A549 (cell line): Measurements from ENCODE around the gene DOCK10. TPM values are rescaled to one million over a fixed set of nuclear protein-coding genes. Genes with fewer than 3 reads are reported as not detected.

Experiments used
- ATAC-seq, 2 experiments: fragments of 200-7000 bp in 1 of 2; fragments of >200 bp in 1 of 2; cut with Nextera tagmentation in 1 of 2; cut with Tn5 transposase in 1 of 2; 3 replicates each; pipeline versions ENCODE4 v1.8.0 to v1.9.1; 2018 to 2020; ENCODE audit warnings: mild to moderate bottlenecking in 1 of 2, moderate library complexity in 1 of 2
- CTCF ChIA-PET: fragments of 300-600 bp; sonication (Branson Sonifier 250); formaldehyde crosslinking; extraction: SDS; loops from one replicate; lab custom pipeline; 2021; ENCODE audit warnings: antibody characterized with exemption, inconsistent platforms; lab: Yijun Ruan, JAX
- POLR2A ChIA-PET: fragments of 350-600 bp; formaldehyde crosslinking; extraction: SDS; loops from one replicate; lab custom pipeline; 2021; ENCODE audit warnings: antibody characterized with exemption, inconsistent platforms; lab: Yijun Ruan, JAX
- DNase-seq, 2 experiments: peaks; one replicate each; pipeline versions ENCODE4 v3.0.0 to v3.0.0-alpha.2; 2011 to 2016; ENCODE audit warnings: low read depth in 1 of 2, low spot score in 1 of 2
- FAIRE-seq: peaks from 2 replicates; lab custom pipeline; 2011; peaks lifted over from hg19 to GRCh38; lab: Jason Lieb, UNC
- H3K27ac ChIP-seq, 2 experiments: fragments of >200 bp; sonication (Bioruptor Twin); formaldehyde crosslinking; 3 replicates each; pipeline ENCODE4 v1.5.1; 2016 to 2017
- H3K4me1 ChIP-seq: fragments of >200 bp; sonication (Bioruptor Twin); formaldehyde crosslinking; 3 replicates; pipeline ENCODE4 v1.6.1; 2016
- H3K4me2 ChIP-seq: fragments of >200 bp; sonication (Bioruptor Twin); formaldehyde crosslinking; 3 replicates; pipeline ENCODE4 v1.6.1; 2016
- H3K4me3 ChIP-seq: fragments of >200 bp; sonication (Bioruptor Twin); formaldehyde crosslinking; 3 replicates; pipeline ENCODE4 v1.5.1; 2016
- H3K9me3 ChIP-seq: fragments of >200 bp; sonication (Bioruptor Twin); formaldehyde crosslinking; 3 replicates; pipeline ENCODE4 v1.6.1; 2016
- CBX2 ChIP-seq: fragments of 200-600 bp; sonication (generic); IDR thresholded peaks from 2 replicates; pipeline ENCODE4 v1.6.1; 2016; ENCODE audit warnings: low read depth, mild to moderate bottlenecking, borderline replicate concordance
- CEBPB ChIP-seq, 2 experiments: fragments of >200 bp in 1 of 2; sonication (Bioruptor Twin) in 1 of 2; formaldehyde crosslinking in 1 of 2; IDR thresholded peaks; 2 replicates each; pipeline ENCODE4 v1.6.1; 2012 to 2016
- EHF ChIP-seq: fragments of 250-450 bp; sonication (Bioruptor Pico); IDR thresholded peaks from 2 replicates; pipeline ENCODE4 v1.5.0; 2020; ENCODE audit warnings: mild to moderate bottlenecking
- EP300 ChIP-seq, 2 experiments: fragments of >200 bp; sonication (Bioruptor Twin); formaldehyde crosslinking; IDR thresholded peaks; 2 replicates in 1 of 2; 3 replicates in 1 of 2; pipeline ENCODE4 v1.6.1; 2016 to 2017
- ESRRA ChIP-seq: fragments of 150-350 bp; IDR thresholded peaks from 2 replicates; pipeline ENCODE4 v1.6.1; 2014; ENCODE audit warnings: mild to moderate bottlenecking, low read length, borderline replicate concordance
- FOSB ChIP-seq: fragments of 250-450 bp; sonication (Bioruptor Pico); IDR thresholded peaks from 2 replicates; pipeline ENCODE4 v1.5.0; 2020; ENCODE audit warnings: mild to moderate bottlenecking, moderate library complexity
- FOSL2 ChIP-seq, 2 experiments: fragments of 450-650 bp in 1 of 2; fragments of >200 bp in 1 of 2; sonication (Bioruptor Twin) in 1 of 2; formaldehyde crosslinking; IDR thresholded peaks; 2 replicates each; pipeline versions ENCODE4 v1.5.0 to v1.6.1; 2016 to 2020; ENCODE audit warnings: mild to moderate bottlenecking in 1 of 2, moderate library complexity in 1 of 2
- GATA3 ChIP-seq: IDR thresholded peaks from 2 replicates; pipeline ENCODE4 v1.6.1; 2012; ENCODE audit warnings: borderline replicate concordance
- HDAC2 ChIP-seq: fragments of 200-600 bp; sonication (generic); IDR thresholded peaks from 2 replicates; pipeline ENCODE4 v1.6.1; 2016
- HOXA7 ChIP-seq: fragments of 250-450 bp; sonication (Bioruptor Pico); IDR thresholded peaks from 2 replicates; pipeline ENCODE4 v1.5.0; 2020; ENCODE audit warnings: mild to moderate bottlenecking, moderate library complexity
- HOXB5 ChIP-seq: fragments of 250-450 bp; sonication (Bioruptor Pico); IDR thresholded peaks from 2 replicates; pipeline ENCODE4 v1.5.0; 2020; ENCODE audit warnings: mild to moderate bottlenecking, moderate library complexity
- JUN ChIP-seq, 2 experiments: fragments of >200 bp; sonication (Bioruptor Twin); formaldehyde crosslinking; IDR thresholded peaks; 2 replicates in 1 of 2; 3 replicates in 1 of 2; pipeline ENCODE4 v1.6.1; 2016 to 2017
- JUNB ChIP-seq: fragments of >200 bp; sonication (Bioruptor Twin); formaldehyde crosslinking; IDR thresholded peaks from 2 replicates; pipeline ENCODE4 v1.6.1; 2016
- KDM1A ChIP-seq: fragments of 200-600 bp; sonication (generic); IDR thresholded peaks from 2 replicates; pipeline ENCODE4 v1.6.1; 2016; ENCODE audit warnings: low read depth, mild to moderate bottlenecking
- KDM5A ChIP-seq: fragments of 200-600 bp; sonication (generic); IDR thresholded peaks from 2 replicates; pipeline ENCODE4 v1.6.1; 2016; ENCODE audit warnings: antibody characterized with exemption, mild to moderate bottlenecking
- MAFK ChIP-seq: fragments of 450-650 bp; IDR thresholded peaks from 2 replicates; pipeline ENCODE4 v1.6.1; 2014; ENCODE audit not compliant: partially characterized antibody
- MAZ ChIP-seq: fragments of 150-350 bp; IDR thresholded peaks from 2 replicates; pipeline ENCODE4 v1.6.1; 2014; ENCODE audit warnings: antibody characterized with exemption, low read depth, low read length, borderline replicate concordance
- NFE2L2 ChIP-seq: fragments of 150-350 bp; conservative IDR thresholded peaks from 2 replicates; pipeline ENCODE4 v1.6.1; 2014; ENCODE audit warnings: low read length
- NPAS2 ChIP-seq: fragments of 250-450 bp; sonication (Bioruptor Pico); IDR thresholded peaks from 2 replicates; pipeline ENCODE4 v1.8.0; 2022; ENCODE audit warnings: mild to moderate bottlenecking, moderate library complexity, borderline replicate concordance
- NR3C1 ChIP-seq: fragments of >200 bp; sonication (Bioruptor Twin); formaldehyde crosslinking; IDR thresholded peaks from 3 replicates; pipeline ENCODE4 v1.6.1; 2017
- POLR2A ChIP-seq: IDR thresholded peaks from 2 replicates; pipeline ENCODE4 v1.6.1; 2012; ENCODE audit warnings: mild to moderate bottlenecking, low read length
- RFX5 ChIP-seq: fragments of 450-650 bp; IDR thresholded peaks from 2 replicates; pipeline ENCODE4 v1.7.1; 2014; ENCODE audit warnings: antibody characterized with exemption, mild to moderate bottlenecking, moderate library complexity
- TP53 ChIP-seq: fragments of 250-450 bp; sonication (Bioruptor Pico); IDR thresholded peaks from 2 replicates; pipeline ENCODE4 v1.5.0; 2021; ENCODE audit warnings: mild to moderate bottlenecking, moderate library complexity
- ZC3H11A ChIP-seq: fragments of 450-650 bp; IDR thresholded peaks from 2 replicates; pipeline ENCODE4 v1.6.1; 2014; ENCODE audit warnings: antibody characterized with exemption, mild to moderate bottlenecking
- ZNF302 ChIP-seq: fragments of 250-450 bp; sonication (Bioruptor Pico); IDR thresholded peaks from 2 replicates; pipeline ENCODE4 v1.9.0; 2021; ENCODE audit warnings: inconsistent platforms, mild to moderate bottlenecking, moderate library complexity
- ZSCAN20 ChIP-seq: fragments of 250-450 bp; sonication (Bioruptor Pico); IDR thresholded peaks from 2 replicates; pipeline ENCODE4 v1.8.0; 2022; ENCODE audit warnings: mild to moderate bottlenecking, moderate library complexity
- WGBS: methylation state at CpG from one replicate; pipeline ENCODE4 v1.1.6; 2017; ENCODE audit errors: missing lambda C conversion rate; 5-methylcytosine and 5-hydroxymethylcytosine counted together
- polyA plus RNA-seq, 4 experiments: library from polyadenylated mRNA; depleted of rRNA in 3 of 4; stranded (reverse); fragments of >200 nt; fragmentation: RNase III in 1 of 4; extraction: RNeasy Plus Mini Kit Qiagen cat#74134 plus additional on column Dnase treatment in 1 of 4; gene quantifications; 2 replicates in 3 of 4; 3 replicates in 1 of 4; pipeline ENCODE4 v1.2.3, GENCODE V29; 2011 to 2017
- TF ChIP-seq, protein P1 (sequence below): fragments of 450-650 bp; IDR thresholded peaks from 2 replicates; pipeline ENCODE4 v1.6.1; 2014; ENCODE audit warnings: antibody characterized with exemption
- TF ChIP-seq, protein P2 (sequence below): IDR thresholded peaks from 2 replicates; pipeline ENCODE4 v1.6.1; 2012
- TF ChIP-seq, protein P3 (sequence below): fragments of 250-450 bp; sonication (Bioruptor Pico); IDR thresholded peaks from 2 replicates; pipeline ENCODE4 v1.5.0; 2020; ENCODE audit warnings: low read depth, mild to moderate bottlenecking, moderate library complexity
- TF ChIP-seq, protein P4 (sequence below): fragments of >200 bp; sonication (Bioruptor Twin); formaldehyde crosslinking; IDR thresholded peaks from 2 replicates; pipeline ENCODE4 v1.6.1; 2016
- TF ChIP-seq, protein P5 (sequence below): fragments of 200-600 bp; sonication (generic); IDR thresholded peaks from 2 replicates; pipeline ENCODE4 v1.6.1; 2016; ENCODE audit warnings: antibody characterized with exemption, mild to moderate bottlenecking, moderate library complexity

Gene DOCK10
- polyA plus RNA-seq, 2 of the 4 experiments (the other 2 are of a cell fraction) = 43.0 to 45.3 TPM

DNA sequence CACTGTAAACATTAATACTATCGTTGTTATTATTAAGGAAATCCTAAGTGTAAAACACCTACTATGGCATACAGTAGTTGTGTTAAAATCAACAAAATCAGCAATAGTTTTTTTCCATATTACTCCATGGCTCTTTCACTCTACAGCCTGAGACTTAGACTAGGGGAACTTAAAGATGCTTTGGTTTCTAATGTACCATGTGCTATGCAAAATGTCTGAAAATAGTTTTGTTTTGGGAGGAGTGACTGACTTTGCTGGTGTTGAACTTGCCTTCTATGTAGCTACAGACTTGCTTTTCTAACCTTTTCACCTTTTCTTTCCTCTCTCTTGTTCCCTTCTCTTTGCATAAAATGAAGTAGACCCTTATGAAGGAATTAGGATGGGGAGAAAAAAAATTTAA is 167.1 kb downstream of the DOCK10 start:
- ChIA-PET POLR2A (no interaction called here), CTCF (no interaction called here)
- FAIRE-seq (no peak), DNase-seq (no peak), ATAC-seq (no peak)
- H3K4me1 ChIP-seq = no peaks in the 10 kb centered on the region
- H3K4me2 ChIP-seq = no peak overlapping the region
- no peak overlapping the region for H3K4me3 ChIP-seq
- no peaks in the 10 kb centered on the region for H3K9me3 ChIP-seq
- 88% methylated on average over 1 of the region's 1 CpG for WGBS
- TF ChIP-seq EP300 (IDR thresholded peaks at IDR 0.05) (no peak), EHF (CRISPR knock-in tag) (no peak), NR3C1 (no peak), HOXB5 (CRISPR knock-in tag) (no peak), MAZ (no peak), ZSCAN20 (no peak), CEBPB (IDR thresholded peaks at IDR 0.05) (no peak), KDM1A (no peak), HOXA7 (no peak), KDM5A (no peak)
- TF ChIP-seq, protein P1, sequence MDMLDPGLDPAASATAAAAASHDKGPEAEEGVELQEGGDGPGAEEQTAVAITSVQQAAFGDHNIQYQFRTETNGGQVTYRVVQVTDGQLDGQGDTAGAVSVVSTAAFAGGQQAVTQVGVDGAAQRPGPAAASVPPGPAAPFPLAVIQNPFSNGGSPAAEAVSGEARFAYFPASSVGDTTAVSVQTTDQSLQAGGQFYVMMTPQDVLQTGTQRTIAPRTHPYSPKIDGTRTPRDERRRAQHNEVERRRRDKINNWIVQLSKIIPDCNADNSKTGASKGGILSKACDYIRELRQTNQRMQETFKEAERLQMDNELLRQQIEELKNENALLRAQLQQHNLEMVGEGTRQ = no peak
- TF ChIP-seq, all 56 proteins: peak for 0
- no peak overlapping the region for H3K27ac ChIP-seq

DNA sequence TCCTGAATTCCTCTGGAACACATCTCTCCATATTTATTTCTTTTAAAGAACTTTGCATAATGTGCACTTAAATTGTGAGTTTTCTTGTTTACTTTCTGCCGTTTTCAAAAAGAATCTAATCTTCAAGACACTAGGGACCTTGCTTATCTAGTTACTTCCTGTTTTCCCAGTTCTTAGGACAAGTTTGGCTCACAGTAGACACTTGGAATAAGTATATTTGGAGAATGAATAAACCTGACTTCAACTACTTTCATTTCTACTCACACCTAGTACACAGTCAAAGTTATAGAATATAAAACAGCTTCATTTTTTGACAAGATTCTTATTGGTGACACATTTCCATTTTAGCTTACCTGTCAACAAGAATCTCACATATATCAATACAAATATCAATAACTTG is 170.5 kb downstream of the DOCK10 start:
- no peak overlapping the region for H3K4me3 ChIP-seq
- H3K9me3 ChIP-seq = no peaks in the 10 kb centered on the region
- no peak overlapping the region for H3K4me2 ChIP-seq
- TF ChIP-seq TP53 (CRISPR knock-in tag) = no peak
- TF ChIP-seq, protein P2, sequence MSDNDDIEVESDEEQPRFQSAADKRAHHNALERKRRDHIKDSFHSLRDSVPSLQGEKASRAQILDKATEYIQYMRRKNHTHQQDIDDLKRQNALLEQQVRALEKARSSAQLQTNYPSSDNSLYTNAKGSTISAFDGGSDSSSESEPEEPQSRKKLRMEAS = no peak
- TF ChIP-seq, protein P1 = no peak
- no peak for TF ChIP-seq HOXA7
- no peak for TF ChIP-seq GATA3
- TF ChIP-seq POLR2A = no peak
- TF ChIP-seq, protein P3, sequence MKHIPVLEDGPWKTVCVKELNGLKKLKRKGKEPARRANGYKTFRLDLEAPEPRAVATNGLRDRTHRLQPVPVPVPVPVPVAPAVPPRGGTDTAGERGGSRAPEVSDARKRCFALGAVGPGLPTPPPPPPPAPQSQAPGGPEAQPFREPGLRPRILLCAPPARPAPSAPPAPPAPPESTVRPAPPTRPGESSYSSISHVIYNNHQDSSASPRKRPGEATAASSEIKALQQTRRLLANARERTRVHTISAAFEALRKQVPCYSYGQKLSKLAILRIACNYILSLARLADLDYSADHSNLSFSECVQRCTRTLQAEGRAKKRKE (CRISPR knock-in tag) = no peak
- TF ChIP-seq FOSL2 (IDR thresholded peaks at IDR 0.05) = no peak
- no peak for TF ChIP-seq FOSL2 (CRISPR knock-in tag; IDR thresholded peaks at IDR 0.05)
- TF ChIP-seq RFX5 = no peak
- TF ChIP-seq NFE2L2 = no peak
- TF ChIP-seq MAFK = no peak
- TF ChIP-seq CBX2 = no peak
- no peak for TF ChIP-seq FOSB (CRISPR knock-in tag)
- no peak for ATAC-seq
- POLR2A ChIA-PET = no interaction called here
- DNase-seq = no peak
- H3K4me1 ChIP-seq = no peaks in the 10 kb centered on the region; the same call in 2 of the 3 replicates
- 49% methylated on average over 1 of the region's 1 CpG for WGBS
- H3K27ac ChIP-seq = no peak overlapping the region
- FAIRE-seq = no peak
- CTCF ChIA-PET = no interaction called here

DNA sequence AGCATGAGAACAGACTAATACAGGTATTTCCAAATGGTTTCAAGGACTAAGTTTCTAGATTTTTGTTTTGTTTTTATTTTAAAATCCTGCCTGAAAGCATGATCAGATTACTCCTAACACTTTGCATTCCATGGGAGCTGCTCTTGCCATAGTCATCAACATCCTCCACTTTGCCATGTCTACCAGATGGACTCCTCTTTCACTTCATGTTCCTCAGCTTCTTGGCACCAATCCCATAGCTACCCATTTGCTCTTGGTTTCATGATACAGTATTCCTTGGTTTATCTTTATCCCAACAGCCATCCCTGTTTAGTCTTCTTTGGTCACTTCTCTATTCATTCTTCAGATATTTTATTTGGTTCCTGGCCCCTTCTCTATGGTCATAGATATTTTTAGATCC is 171.9 kb downstream of the DOCK10 start:
- Histone ChIP-seq H3K4me2 (no peak overlapping the region), H3K9me3 (no peaks in the 10 kb centered on the region), H3K27ac (no peak overlapping the region), H3K4me1 (no peaks in the 10 kb centered on the region; the same call in 2 of the 3 replicates), H3K4me3 (no peak overlapping the region)
- POLR2A ChIA-PET = no interaction called here
- CTCF ChIA-PET = no interaction called here
- DNase-seq = no peak
- FAIRE-seq = no peak
- ATAC-seq = no peak
- TF ChIP-seq, protein P4, sequence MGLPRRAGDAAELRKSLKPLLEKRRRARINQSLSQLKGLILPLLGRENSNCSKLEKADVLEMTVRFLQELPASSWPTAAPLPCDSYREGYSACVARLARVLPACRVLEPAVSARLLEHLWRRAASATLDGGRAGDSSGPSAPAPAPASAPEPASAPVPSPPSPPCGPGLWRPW = no peak
- TF ChIP-seq JUNB = no peak
- no peak for TF ChIP-seq ZC3H11A
- no peak for TF ChIP-seq HOXB5 (CRISPR knock-in tag)
- no peak for TF ChIP-seq ZSCAN20
- no peak for TF ChIP-seq KDM1A
- no peak for TF ChIP-seq KDM5A
- no peak for TF ChIP-seq HDAC2
- TF ChIP-seq ESRRA = no peak
- TF ChIP-seq CBX2 = no peak
- TF ChIP-seq, protein P5, sequence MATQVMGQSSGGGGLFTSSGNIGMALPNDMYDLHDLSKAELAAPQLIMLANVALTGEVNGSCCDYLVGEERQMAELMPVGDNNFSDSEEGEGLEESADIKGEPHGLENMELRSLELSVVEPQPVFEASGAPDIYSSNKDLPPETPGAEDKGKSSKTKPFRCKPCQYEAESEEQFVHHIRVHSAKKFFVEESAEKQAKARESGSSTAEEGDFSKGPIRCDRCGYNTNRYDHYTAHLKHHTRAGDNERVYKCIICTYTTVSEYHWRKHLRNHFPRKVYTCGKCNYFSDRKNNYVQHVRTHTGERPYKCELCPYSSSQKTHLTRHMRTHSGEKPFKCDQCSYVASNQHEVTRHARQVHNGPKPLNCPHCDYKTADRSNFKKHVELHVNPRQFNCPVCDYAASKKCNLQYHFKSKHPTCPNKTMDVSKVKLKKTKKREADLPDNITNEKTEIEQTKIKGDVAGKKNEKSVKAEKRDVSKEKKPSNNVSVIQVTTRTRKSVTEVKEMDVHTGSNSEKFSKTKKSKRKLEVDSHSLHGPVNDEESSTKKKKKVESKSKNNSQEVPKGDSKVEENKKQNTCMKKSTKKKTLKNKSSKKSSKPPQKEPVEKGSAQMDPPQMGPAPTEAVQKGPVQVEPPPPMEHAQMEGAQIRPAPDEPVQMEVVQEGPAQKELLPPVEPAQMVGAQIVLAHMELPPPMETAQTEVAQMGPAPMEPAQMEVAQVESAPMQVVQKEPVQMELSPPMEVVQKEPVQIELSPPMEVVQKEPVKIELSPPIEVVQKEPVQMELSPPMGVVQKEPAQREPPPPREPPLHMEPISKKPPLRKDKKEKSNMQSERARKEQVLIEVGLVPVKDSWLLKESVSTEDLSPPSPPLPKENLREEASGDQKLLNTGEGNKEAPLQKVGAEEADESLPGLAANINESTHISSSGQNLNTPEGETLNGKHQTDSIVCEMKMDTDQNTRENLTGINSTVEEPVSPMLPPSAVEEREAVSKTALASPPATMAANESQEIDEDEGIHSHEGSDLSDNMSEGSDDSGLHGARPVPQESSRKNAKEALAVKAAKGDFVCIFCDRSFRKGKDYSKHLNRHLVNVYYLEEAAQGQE = no peak
- TF ChIP-seq JUN (IDR thresholded peaks at IDR 0.05) = no peak
- no peak for TF ChIP-seq ZNF302
- TF ChIP-seq NPAS2 (CRISPR knock-in tag) = no peak
- TF ChIP-seq NR3C1 = no peak
